ENCODE data around the gene DNAL1.
"Not testable (repeated sequence)": the region's sequence is repeated elsewhere in the genome, so short reads cannot be mapped to it uniquely, and the experiment has no call there.

The DNAL1 gene

GRCh38 chr14:73644531-73645247 is at the start of gene DNAL1:
TSS of gene DNAL1 (plus strand) at chr14:73644986. CDS start at chr14:73645040, 54 bp downstream.
- DNase-seq = peak; percentile 97

GRCh38 chr14:73599499-73599898 is 45.3 kb upstream of the DNAL1 start:
- DNase-seq = no peak

- no peak for DNase-seq
These were observed 41.8 kb upstream of the DNAL1 start for GRCh38 chr14:73602994-73603393.

- DNase-seq = peak; percentile 39
These were observed 38.5 kb upstream of the DNAL1 start for GRCh38 chr14:73606271-73606670.

- no peak for DNase-seq
These were observed 37.5 kb upstream of the DNAL1 start for GRCh38 chr14:73607241-73607640.

- DNase-seq = no peak
These were observed 34.1 kb upstream of the DNAL1 start for GRCh38 chr14:73610687-73611086.

- DNase-seq = peak; percentile 70
These were observed 32.3 kb upstream of the DNAL1 start, which contains the start of gene ACOT6 for GRCh38 chr14:73612339-73613045. TSS of gene ACOT6 (plus strand) at chr14:73612517. CDS start at chr14:73612572, 55 bp downstream.

- no peak for DNase-seq
These were observed 31.8 kb upstream of the DNAL1 start for GRCh38 chr14:73613046-73613383.

GRCh38 chr14:73613419-73613963 is 31.3 kb upstream of the DNAL1 start:
- no peak for DNase-seq

- DNase-seq = no peak
These were observed 28.0 kb upstream of the DNAL1 start for GRCh38 chr14:73616831-73617230.

- DNase-seq = no peak
These were observed 25.3 kb upstream of the DNAL1 start for GRCh38 chr14:73619524-73619923.

- no peak for DNase-seq
These were observed 24.5 kb upstream of the DNAL1 start for GRCh38 chr14:73620268-73620667.

- no peak for DNase-seq
These were observed 21.2 kb upstream of the DNAL1 start for GRCh38 chr14:73623504-73624054.

GRCh38 chr14:73625706-73626105 is 19.1 kb upstream of the DNAL1 start:
- no peak for DNase-seq

- DNase-seq = peak; percentile 45
These were observed 17.6 kb upstream of the DNAL1 start for GRCh38 chr14:73627151-73627558.

- DNase-seq = no peak
These were observed 14.6 kb upstream of the DNAL1 start for GRCh38 chr14:73630009-73630780.

- peak; percentile 76 for DNase-seq
These were observed 11.4 kb upstream of the DNAL1 start for GRCh38 chr14:73633116-73634010.

- no peak for DNase-seq
These were observed 10.6 kb upstream of the DNAL1 start for GRCh38 chr14:73634011-73634833.

GRCh38 chr14:73636355-73636754 is 8.4 kb upstream of the DNAL1 start:
- DNase-seq = not testable (repeated sequence)

GRCh38 chr14:73637830-73638229 is 7.0 kb upstream of the DNAL1 start:
- no peak for DNase-seq

GRCh38 chr14:73640796-73641365 is 3.9 kb upstream of the DNAL1 start:
- no peak for DNase-seq
